AG04449 (cell line): Measurements from ENCODE around the gene PRPSAP2.

ENCODE experiments used
- CTCF ChIA-PET: fragments of 350-600 bp; formaldehyde crosslinking; extraction: SDS; loops from one replicate; lab custom pipeline; 2021; ENCODE audit warnings: antibody characterized with exemption; lab: Yijun Ruan, JAX
- POLR2A ChIA-PET: fragments of 400-600, 350-600 bp; formaldehyde crosslinking; extraction: SDS; loops from one replicate; lab custom pipeline; 2020; ENCODE audit warnings: antibody characterized with exemption, inconsistent platforms; lab: Yijun Ruan, JAX
- DNase-seq: peaks from one replicate; pipeline ENCODE4 v3.0.0-alpha.2; 2010; ENCODE audit warnings: low read depth, low spot score
- H3K4me3 ChIP-seq: 2 replicates; pipeline ENCODE4 v1.5.1; 2011; ENCODE audit warnings: low read depth, mild to moderate bottlenecking, control low read depth, low read length
- CTCF ChIP-seq: IDR thresholded peaks from one replicate; pipeline ENCODE4 v1.5.1; 2011; ENCODE audit warnings: mild to moderate bottlenecking, moderate library complexity, low read length, control low read depth, inconsistent platforms; ENCODE audit not compliant: insufficient read depth; ENCODE audit errors: missing control alignments

The PRPSAP2 gene

GRCh38 chr17:18910326-18910725 lies 52.4 kb downstream of the PRPSAP2 start:
- H3K4me3 ChIP-seq, result no peak overlapping the region
- ChIA-PET POLR2A (no interaction called here), CTCF (interaction anchor here (1.3 kb wide), 1 partner anchor 13 kb away, joined by 3 read pairs; no protein-coding TSS in a partner anchor)
- DNase-seq, result no peak
- no peak for TF ChIP-seq CTCF

- CTCF ChIA-PET, result interaction anchor here (0.9 kb wide), 1 partner anchor 50 kb away, joined by 6 read pairs; no protein-coding TSS in a partner anchor
- DNase-seq, result no peak
- no peak for TF ChIP-seq CTCF
- POLR2A ChIA-PET, result no interaction called here
- no peak overlapping the region for H3K4me3 ChIP-seq
These were observed 53.0 kb downstream of the PRPSAP2 start for GRCh38 chr17:18910881-18911280.

- H3K4me3 ChIP-seq, result no peak overlapping the region
- TF ChIP-seq CTCF, result no peak
- DNase-seq, result no peak
- POLR2A ChIA-PET, result no interaction called here
- CTCF ChIA-PET, result interaction anchor here (1.2 kb wide), 1 partner anchor 15 kb away, joined by 3 read pairs; no protein-coding TSS in a partner anchor
These were observed 59.0 kb downstream of the PRPSAP2 start for GRCh38 chr17:18916816-18917500.

- CTCF ChIA-PET, result interaction anchor here (1.2 kb wide), 1 partner anchor 14 kb away, joined by 3 read pairs; no protein-coding TSS in a partner anchor
- no peak for TF ChIP-seq CTCF
- no peak overlapping the region for H3K4me3 ChIP-seq
- POLR2A ChIA-PET, result no interaction called here
- DNase-seq, result no peak
These were observed 59.6 kb downstream of the PRPSAP2 start for GRCh38 chr17:18917506-18918032.

- POLR2A ChIA-PET, result no interaction called here
- no peak for DNase-seq
- no peak for TF ChIP-seq CTCF
- CTCF ChIA-PET, result no interaction called here
- no peak overlapping the region for H3K4me3 ChIP-seq
These were observed 62.0 kb downstream of the PRPSAP2 start for GRCh38 chr17:18919963-18920362.

- no peak overlapping the region for H3K4me3 ChIP-seq
- TF ChIP-seq CTCF, result no peak
- CTCF ChIA-PET, result interaction anchor here (0.7 kb wide), 1 partner anchor 22 kb away, joined by 3 read pairs; no protein-coding TSS in a partner anchor
- POLR2A ChIA-PET, result no interaction called here
- DNase-seq, result no peak
These were observed 63.0 kb downstream of the PRPSAP2 start for GRCh38 chr17:18920911-18921441.
